GM18517 (cell line): ENCODE measurements around the gene HIGD1C.
"Not testable (repeated sequence)": the region's sequence is repeated elsewhere in the genome, so short reads cannot be mapped to it uniquely, and the experiment has no call there.

Source experiments
- ATAC-seq: cut with Tn5 transposase; IDR thresholded peaks from one replicate; pipeline ENCODE4 v1.9.1; 2021; ENCODE audit warnings: mild to moderate bottlenecking, moderate library complexity; ENCODE audit not compliant: unreplicated experiment

HIGD1C gene

DNA sequence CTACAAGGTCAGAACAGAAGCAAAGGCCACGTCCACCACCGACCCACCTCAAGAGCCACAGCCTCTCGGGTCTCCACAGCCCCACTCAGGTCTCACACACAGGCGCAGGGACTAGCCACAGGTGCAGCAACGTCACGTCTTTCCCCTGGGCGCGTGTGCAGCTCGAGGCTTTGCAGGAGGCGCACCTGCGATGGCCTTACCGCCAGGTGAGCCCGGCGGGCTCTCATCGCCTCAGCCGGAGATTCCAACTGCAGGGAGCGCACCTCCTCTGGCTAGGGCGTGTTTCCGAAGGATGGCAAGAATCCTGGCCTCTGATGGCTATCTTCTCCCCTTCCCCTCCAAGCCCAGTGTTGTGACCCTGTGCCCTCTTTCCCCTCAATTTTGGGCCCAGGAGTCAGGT is at the start of gene HIGD1C:
TSS of gene HIGD1C (plus strand) at position 35 of the 400 bp plus-strand sequence. CDS start 1,455 bp downstream, outside the sequence.
- ATAC-seq = no peak

DNA sequence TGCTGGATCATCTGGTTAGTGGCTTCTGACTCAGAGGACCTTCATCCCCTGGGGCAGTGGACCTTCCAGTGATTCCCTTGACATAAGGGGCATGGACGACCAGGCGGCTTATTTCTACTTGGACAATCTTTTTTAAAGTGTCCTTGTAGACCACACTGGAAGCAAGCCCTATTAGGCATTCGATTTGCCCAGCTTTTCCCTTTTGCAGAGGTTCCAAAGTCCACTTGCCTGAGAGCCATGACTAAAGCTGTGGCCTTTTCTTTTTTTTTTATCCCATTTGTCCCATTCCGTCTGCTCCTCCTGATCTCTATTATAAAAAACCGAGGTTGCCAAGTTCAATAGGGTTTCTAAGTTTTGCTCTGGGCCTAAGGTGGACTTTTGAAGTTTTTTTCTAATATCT is 43.9 kb upstream of the HIGD1C start:
- not testable (repeated sequence) for ATAC-seq

DNA sequence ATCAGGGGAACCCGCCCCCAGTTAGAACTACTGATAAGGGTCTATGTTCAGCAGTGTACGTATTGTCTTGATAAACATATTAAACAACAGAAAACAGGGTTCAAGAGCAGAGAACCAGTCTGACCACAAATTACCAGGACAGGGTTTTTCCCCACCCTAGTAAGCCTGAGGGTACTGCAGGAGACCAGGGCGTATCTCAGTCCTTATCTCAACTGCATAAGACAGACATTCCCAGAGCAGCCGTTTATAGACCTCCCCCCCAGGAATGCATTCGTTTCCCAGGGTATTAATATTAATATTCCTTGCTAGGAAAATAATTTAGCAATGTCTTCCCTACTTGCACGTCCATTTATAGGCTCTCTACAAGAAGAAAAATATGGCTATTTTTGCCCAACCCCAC is 40.0 kb upstream of the HIGD1C start:
- ATAC-seq = not testable (repeated sequence)

DNA sequence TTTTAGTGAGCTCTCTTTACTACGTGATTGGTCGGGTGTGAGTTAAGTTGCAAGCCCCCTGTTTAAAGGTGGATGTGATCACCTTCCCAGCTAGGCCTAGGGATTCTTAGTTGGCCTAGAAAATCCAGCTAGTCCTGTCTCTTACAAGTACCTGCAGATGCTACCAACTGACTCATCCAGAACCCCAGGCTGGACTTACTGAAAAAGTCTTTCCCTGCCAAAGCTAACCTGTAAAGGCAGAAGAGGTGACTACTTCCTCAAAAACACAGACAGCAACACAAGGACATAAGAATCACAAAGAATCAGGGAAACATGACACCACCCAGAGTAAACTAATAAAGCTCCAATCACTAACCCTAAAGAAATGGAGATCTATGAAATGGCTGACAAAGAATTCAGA is 39.1 kb upstream of the HIGD1C start:
- ATAC-seq = no peak

DNA sequence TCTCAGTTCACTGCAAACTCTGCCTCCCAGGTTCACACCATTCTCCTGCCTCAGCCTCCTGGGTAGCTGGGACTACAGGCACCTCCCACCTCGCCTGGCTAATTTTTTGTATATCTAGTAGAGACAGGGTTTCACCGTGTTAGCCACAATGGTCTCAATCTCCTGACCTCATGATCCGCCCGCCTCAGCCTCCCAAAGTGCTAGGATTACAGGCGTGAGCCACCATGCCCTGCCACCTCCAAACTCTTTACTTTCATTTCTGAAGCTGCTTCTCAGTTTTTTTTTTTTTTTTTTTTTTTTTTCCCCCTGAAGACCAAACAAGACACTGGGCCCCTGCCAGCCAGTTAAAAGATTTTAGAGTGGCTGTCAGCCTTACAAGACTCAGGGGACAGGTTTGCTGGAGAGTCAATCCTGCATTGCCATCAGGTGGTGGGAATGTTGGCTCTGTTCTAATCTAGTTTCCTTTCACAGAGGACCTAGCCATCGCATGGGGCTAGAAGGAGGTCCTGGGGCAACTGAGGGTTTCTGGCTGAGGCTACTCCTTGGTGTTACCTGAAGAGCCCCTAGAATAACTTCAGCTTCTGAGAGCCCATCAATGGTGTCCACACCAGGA is 37.4 kb upstream of the HIGD1C start:
- ATAC-seq = no peak

DNA sequence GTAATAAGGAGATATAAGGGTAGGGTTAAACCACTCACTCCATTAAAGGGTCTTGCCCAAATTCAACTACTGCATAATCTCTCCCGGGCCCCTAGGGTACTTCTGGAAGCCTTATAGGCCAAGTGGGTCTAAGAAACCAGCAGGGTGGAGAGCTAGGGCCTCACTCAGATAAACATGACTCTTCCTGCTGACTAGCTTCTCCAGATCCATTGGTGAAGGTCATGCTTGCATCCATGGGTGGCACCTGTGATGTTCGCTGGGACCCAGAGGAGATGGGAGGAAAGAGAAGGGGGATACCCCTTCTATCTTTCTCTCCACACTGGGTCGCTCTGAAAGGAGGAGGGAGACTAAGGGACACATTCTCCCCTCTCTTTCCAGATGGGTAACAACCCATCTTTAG is 36.1 kb upstream of the HIGD1C start:
- ATAC-seq = no peak

DNA sequence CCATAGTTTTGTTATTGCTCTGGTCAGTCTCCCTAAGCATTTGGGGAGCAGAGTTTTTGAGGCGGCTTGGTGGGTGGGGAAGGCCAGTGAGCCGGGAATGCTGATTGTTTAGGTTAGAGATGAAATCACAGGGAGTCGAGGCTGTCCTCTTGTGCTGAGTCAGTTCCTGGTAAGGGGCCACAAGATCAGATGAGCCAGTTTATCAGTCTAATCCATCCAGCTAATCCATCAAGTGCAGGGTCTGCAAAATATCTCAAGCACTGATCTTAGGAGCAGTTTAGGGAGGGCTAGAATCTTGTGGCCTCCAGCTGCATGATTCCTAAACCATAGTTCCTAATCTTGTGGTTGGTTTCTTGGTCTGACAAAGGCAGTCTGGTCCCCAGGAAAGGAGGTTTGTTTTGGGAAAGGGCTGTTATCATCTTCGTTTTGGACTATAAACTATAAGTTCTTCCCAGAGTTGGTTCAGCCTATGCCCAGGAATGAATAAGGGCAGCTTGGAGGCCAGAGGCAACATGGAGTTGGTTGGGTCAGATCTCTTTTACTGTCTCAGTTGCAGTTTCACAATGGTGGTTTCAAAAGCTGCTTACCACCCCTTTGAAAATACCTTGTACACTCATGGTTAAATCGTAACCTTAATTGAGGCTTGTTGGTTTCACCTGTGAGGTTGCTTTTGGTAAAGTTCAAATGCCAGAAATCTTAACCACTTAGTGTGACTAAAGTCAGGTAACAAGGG is 33.6 kb upstream of the HIGD1C start:
- peak; percentile 69 for ATAC-seq

DNA sequence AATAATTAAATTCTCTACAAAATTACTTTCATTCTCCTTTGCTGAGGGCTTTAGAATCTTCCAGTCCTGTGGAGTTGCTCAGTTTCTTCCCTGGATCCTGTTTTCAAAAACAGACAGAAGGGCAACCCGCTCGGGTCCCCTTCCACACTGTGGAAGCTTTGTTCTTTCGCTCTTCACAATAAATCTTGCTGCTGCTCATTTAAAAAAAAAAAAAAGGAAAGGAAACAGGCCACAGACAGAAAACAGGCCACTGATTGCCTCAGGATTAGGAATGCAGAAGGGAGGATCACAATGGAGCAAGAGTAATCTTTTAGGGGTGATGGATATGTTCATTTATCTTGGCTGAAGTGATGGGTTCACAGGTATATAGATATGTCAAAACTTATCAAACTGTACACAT is 29.5 kb upstream of the HIGD1C start:
- ATAC-seq = no peak

DNA sequence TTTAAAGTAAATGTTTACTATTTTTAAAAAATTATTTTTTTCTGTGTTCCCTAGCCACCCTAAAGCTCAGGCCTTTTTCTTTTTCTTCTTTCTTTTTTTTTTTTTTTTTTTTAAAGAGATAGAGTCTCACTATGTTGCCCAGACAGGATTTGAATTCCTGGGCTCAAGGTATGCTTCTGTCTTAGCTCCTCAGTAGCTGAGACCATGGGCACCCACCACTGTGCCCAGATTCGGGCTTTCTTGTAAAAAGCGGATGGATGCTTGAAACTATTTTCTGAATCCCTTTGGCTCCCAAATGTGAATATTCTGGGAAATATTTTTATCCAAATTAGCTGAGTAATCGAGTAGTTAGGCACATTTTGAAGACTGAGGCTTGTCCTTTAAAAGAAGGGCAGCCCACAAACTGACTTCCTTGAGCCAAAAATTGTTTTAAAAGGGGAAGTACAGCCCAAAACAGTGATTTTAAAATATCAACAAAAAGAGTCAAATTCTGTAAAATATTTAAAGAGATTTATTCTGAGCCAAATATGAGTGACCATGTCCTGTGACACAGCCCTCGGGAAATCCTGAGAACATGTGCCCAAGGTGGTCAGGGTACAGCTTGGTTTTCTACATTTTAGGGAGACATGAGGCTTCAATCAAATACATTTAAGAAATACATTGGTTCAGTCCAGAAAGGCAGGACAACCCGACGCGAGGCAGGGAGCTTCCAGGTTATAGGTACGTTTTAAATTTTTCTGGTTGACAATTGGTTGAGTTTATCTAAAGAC is 28.8 kb upstream of the HIGD1C start:
- no peak for ATAC-seq

DNA sequence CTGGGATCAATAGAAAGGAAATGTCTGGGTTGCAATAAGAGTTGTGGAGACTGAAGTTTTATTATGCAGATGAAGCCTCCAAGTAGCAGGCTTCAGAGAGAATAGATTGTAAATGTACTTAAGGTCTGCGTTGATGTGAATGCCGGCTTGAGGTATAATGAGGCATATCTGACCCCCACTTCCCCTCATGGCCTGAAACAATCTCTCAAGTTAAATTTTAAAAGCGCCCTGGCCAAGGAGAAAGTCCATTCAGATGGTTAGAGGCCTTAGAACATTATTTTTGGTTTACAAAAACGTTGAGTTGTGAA is 28.3 kb upstream of the HIGD1C start:
- ATAC-seq = no peak

DNA sequence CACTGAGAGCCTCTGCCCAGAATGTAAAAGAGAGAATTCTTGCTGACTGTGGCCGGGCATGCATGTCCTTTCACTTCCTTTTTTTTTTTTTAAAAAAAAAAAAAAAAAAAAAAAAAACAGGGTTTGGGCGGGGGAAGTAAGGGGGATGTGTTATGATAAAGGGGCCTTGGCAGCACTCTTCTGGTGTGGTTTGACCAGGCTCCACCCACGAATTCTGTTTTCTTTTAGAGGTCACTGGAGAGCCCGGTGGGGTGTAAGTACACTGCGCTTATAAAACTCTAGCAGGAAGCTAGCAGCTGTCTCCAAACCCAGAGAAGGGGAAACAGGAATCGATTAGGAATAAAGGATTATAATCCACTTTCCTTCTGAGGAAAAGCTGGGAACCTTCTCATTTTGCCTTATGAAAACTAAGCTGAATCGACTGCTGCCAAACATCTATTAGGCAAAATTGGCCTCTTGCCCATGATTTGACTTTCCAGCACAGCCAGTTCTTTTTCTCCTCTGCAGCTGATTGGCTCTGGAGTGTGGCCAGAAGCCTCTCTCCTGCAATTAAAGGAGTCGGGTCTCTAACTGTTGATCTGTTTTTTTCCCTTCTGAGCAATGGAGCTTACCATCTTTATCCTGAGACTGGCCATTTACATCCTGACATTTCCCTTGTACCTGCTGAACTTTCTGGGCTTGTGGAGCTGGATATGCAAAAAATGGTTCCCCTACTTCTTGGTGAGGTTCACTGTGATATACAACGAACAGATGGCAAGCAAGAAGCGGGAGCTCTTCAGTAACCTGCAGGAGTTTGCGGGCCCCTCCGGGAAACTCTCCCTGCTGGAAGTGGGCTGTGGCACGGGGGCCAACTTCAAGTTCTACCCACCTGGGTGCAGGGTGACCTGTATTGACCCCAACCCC is 27.7 kb upstream of the HIGD1C start:
- ATAC-seq = peak; percentile 88

DNA sequence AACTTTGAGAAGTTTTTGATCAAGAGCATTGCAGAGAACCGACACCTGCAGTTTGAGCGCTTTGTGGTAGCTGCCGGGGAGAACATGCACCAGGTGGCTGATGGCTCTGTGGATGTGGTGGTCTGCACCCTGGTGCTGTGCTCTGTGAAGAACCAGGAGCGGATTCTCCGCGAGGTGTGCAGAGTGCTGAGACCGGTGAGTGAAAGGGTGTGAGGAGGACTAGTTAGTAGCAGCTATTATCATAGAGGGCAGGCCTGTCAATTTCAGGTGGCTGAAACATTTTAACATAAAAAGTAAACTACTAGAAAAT is 27.0 kb upstream of the HIGD1C start:
- ATAC-seq = peak; percentile 2

DNA sequence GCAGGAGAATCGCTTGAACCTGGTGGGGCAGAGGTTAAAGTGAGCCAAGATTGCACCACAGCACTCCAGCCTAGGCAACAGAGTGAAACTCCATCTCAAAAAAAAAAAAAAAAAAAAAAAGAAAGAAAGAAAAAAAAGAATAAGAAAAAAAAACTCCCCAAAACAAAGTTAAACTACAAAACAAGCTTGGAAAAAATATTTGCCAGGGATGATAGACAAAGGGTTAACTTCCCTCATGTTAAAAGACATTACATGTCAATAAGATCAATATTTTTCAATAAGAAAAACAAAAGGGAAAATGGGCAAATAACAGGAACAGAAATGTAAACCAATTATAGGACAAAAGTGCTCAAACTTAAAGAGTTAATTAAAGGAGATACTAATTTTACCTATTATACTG is 26.4 kb upstream of the HIGD1C start:
- ATAC-seq = no peak

DNA sequence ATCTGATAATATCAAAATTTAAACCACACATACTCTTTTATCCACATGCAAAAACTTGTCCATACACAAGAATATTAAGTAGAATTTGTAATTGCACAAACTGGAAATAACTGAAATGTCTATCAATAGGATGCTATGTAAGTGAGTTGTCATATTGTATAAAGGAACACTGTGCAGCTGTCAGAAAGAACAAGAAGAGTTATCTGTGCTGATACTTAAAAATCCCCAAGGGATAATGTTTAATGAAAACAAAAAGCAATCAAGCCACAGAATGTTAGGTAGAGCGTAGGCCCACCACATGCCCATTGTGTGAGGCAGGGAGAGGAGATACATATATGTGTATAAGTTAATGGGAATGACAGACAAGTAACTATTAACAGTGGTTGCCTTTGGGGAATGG is 25.9 kb upstream of the HIGD1C start:
- no peak for ATAC-seq

DNA sequence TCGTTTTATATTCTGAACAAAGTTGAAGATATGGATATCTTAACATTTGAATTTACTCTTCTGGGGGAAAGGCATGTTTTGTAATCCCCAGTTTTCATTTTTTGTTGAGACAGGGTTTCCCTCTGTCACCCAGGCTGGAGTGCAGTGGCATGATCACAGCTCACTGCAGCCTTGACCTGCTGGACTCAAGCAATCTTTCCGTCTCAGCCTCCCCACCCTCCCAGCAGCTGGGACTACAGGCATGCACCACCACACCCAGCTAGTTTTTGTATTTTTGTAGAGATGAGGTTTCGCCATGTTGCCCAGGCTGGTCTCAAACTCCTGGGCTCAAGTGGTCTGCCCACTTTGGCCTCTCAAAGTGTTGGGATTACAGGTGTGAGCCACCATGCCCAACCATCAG is 25.4 kb upstream of the HIGD1C start:
- not testable (repeated sequence) for ATAC-seq

DNA sequence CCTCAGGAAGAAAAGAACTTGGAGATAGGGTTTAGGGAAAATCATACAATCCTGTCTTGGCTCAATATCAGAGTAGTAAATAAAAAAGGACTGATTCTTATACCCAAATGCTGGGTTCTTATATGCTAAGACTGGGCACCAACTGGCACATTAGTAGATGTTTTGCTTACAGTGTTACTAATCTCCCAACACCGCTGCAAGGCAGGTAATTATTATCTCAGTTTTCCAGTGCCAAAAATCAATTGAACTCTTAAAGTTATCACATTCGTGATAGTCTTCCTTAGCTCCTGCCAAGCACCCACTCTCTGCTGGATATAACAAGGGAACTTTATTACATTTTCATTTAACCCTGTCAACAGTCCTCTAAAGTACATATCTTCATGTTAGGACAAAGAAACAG is 25.0 kb upstream of the HIGD1C start:
- ATAC-seq = no peak

DNA sequence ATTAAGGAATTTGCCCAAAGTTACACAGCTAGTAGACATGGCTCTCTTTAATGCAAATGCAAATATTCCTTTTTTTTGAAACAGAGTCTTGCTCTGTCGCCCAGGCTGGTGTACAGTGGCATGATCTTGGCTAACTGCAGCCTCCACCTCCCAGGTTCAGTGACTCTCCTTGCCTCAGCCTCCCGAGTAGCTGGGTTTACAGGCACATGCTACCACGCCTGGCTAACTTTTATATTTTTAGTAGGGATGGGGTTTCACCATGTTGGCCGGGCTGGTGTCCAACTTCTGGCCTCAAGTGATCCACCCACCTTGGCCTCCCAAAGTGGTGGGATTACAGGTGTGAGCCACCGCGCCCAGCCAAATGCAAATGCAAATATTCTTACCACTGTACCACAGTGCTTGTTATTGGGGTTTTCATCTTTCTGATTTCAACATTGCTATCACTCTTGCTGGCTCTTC is 24.5 kb upstream of the HIGD1C start:
- ATAC-seq = no peak

DNA sequence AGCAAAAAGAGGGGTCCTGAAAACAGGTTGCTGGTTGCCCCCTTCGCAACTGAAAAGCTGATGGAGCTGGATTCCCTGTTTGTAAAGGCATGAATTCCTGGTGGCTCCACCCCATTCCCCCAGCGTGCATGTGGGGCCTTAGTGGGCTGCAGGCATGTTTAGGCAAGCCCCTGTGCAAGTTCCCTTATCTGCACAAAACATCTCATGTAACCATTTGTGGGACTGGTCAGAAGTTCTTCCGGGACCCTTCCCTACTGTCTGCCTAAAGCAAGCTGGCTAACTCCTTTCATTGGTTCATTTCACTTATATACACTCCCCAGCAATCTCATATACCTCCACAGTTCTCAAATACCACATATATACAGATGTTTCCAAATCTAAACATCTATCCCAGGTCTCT is 24.0 kb upstream of the HIGD1C start:
- ATAC-seq = no peak

DNA sequence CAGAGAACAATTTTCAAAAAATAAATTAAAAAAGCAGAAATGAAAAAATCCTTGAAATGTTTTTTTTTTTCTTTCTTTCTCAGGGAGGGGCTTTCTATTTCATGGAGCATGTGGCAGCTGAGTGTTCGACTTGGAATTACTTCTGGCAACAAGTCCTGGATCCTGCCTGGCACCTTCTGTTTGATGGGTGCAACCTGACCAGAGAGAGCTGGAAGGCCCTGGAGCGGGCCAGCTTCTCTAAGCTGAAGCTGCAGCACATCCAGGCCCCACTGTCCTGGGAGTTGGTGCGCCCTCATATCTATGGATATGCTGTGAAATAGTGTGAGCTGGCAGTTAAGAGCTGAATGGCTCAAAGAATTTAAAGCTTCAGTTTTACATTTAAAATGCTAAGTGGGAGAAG is 22.5 kb upstream of the HIGD1C start:
- ATAC-seq = no peak

DNA sequence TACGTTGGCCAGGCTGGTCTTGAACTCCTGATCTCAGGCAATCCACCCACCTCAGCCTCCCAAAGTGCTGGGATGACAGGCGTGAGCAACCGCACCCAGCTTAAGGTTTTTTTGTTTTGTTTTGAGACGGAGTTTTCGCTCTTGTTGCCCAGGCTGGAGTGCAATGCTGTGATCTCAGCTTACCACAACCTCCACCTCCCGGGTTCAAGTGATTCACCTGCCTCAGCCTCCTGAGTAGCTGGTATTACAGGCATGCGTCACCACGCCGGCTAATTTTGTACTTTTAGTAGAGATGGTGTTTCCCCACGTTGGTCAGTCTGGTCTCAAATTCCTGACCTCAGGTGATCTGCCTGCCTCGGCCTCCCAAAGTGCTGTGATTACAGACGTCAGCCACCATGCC is 21.9 kb upstream of the HIGD1C start:
- not testable (repeated sequence) for ATAC-seq

DNA sequence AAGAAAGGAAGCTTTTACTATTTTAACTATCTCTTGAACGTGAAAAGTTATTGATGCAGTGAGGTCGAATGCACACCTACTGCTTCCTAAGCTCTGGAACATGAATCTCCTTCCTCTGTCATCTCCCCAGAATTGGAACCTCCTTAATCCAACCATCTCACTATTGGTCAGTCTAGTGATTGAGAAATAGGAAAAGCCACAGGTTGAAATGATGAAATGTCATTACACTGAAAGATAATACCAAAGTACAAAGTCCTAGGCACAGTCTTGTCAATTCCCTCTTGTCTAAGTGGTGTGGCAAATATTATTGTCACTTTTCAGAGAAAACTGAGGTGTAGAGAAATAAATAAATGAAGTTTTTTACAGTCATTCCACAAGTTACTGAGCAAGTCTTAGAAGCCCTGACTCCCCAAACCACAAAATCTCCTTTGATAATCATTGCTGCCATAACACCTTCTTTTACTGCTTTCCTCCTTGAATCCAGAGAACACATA is 19.5 kb upstream of the HIGD1C start:
- no peak for ATAC-seq
